B cell (primary cell): ENCODE data around the gene TNPO2.

ENCODE experiments used
- CTCF ChIP-seq: fragments of 200-600 bp; IDR thresholded peaks from one replicate; pipeline ENCODE4 v1.8.0; 2022; ENCODE audit warnings: antibody characterized with exemption, mild to moderate bottlenecking
- EZH2 ChIP-seq: IDR thresholded peaks from 2 replicates; pipeline ENCODE4 v1.6.1; 2012; ENCODE audit warnings: borderline replicate concordance, low read depth, mild to moderate bottlenecking, moderate library complexity, low read length; ENCODE audit not compliant: insufficient read depth, poor library complexity, severe bottlenecking

GRCh38 chr19:12701596-12702282 lies 22.0 kb downstream of the TNPO2 start:
- no peak for TF ChIP-seq CTCF
- TF ChIP-seq EZH2 = no peak
